ENCODE results near the gene HKDC1. TPM values are rescaled to one million over a fixed set of nuclear protein-coding genes. Genes with fewer than 3 reads are reported as not detected.

HKDC1 gene
- total RNA-seq, 1 experiment from 2014 or later: 0.17 TPM

DNA sequence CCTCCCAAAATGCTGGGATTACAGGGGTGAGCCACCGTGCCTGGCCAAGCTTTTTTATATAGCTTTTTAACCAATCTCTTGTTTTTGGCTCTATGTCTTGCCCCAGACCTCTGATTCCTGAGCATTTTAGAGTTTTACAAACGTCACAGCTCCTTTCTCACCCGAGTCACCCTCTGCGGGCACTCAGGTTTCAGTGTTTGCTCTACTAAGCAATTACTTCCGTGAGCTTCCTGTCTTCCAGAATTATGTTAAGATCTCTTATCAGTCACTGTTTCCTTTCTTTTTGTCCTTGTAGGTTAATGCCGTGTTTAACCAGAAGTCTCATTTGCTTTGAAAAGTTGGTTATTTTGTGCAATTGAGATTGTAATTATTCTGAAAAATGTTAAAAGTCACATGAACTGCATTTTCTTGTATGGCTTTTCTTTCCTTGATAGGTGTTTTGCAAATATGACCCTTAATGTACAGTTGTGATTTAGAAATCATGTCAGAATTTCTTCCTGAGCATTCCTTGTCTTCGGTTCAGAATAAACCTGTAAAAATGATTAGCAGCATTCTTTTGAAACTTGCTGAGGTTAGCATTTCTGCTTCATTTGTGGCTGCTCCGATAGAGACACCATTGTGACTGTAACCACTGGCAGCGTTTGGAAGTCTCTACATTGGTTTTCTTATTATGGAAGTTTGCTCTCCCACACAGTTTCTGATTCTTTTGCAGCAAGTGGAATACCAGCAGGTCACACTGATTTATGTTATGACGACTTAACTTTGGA lies 4.5 kb upstream of the HKDC1 start:
- no peak for DNase-seq (ENCODE audit: low read depth)

- DNase-seq (ENCODE audit: low read depth): no peak
Measured at GRCh38 chr10:69216577-69217118, 3.5 kb upstream of the HKDC1 start.

GRCh38 chr10:69217119-69217754 lies 2.9 kb upstream of the HKDC1 start:
- peak; percentile 75 for DNase-seq (ENCODE audit: low read depth)

DNA sequence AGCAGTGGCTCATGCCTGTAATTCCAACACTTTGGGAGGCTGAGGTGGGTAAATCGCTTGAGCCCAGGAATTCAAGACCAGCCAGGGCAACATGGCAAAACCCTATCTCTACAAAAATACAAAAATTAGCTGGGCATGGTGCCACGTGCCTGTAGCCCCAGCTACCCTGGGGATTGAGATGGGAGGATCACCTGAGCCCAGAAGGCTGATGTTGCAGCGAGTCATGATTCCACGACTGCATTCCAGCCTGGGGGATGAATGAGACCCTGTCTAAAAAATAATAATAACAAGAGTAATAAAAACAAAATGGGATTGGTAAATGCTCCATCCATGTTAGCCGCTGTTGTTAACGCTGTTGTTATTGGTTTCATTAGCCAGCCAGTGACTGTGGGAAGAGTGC lies 1.3 kb upstream of the HKDC1 start:
- no peak for DNase-seq (ENCODE audit: low read depth)

- DNase-seq (ENCODE audit: low read depth): no peak
Measured at GRCh38 chr10:69220507-69220906, 375 bp downstream of the HKDC1 start.

GRCh38 chr10:69222157-69223027 lies 2.3 kb downstream of the HKDC1 start:
- peak; percentile 63 for DNase-seq (ENCODE audit: low read depth)

DNA sequence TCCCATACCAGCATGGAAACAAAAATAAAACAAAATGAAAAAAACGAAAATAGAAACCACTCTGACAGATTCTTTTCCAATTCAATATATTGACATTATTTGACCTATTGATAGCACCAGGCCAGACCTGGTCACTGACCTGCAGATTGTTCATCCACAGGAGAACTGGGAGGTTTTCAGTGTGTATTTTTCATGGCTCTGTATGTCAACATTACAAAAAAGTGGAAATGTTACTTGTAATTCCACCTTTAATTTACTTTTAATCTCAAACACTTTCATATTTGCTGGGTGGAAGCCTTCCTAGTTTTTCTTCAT lies 2.9 kb downstream of the HKDC1 start:
- DNase-seq (ENCODE audit: low read depth): no peak

- no peak for DNase-seq (ENCODE audit: low read depth)
Measured at GRCh38 chr10:69224862-69225657, 4.9 kb downstream of the HKDC1 start.

DNA sequence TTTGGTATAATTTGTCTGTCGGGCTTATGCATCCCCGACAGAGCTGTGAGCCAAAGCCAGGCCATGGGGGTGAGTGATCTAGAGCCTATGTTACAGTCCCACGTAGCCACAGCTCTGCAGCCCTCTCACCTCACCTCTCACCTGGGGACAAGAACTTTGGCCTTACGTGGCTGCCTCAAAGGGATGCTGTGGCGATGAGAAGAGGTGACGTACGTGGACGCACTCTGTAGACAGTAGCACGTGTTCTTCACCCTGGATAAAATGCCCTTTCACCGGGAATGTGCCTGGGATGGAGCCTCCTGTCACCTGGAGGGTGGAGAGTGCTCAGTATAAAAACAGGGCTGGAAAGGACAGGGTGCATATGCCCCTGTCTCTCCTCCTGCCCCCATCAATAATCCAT lies 5.5 kb downstream of the HKDC1 start:
- no peak for DNase-seq (ENCODE audit: low read depth)

GRCh38 chr10:69226919-69227450 lies 6.9 kb downstream of the HKDC1 start:
- no peak for DNase-seq (ENCODE audit: low read depth)

GRCh38 chr10:69228151-69228550 lies 8.0 kb downstream of the HKDC1 start:
- DNase-seq (ENCODE audit: low read depth): no peak

GRCh38 chr10:69229616-69229916 lies 9.4 kb downstream of the HKDC1 start:
- DNase-seq (ENCODE audit: low read depth): no peak

DNA sequence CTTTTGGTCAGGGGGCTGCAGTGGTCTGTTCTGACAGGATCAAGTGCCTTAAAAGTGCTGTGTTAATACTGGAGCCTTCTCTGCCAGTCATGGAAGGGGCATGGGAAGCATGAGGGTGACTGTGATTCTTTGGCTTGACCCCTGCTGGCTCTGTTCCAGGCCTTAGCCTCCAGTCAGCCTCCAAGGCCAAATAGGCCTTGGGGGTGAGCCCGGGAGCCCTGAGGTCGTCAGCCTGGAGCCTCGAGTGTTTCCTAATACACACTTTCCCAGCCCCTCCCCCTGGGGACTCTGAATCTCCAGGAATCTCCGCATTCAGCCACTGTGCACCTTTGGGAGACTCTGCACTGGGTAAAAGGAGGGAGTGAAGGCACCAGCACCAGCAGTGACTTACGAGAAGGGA lies 10.0 kb downstream of the HKDC1 start:
- no peak for DNase-seq (ENCODE audit: low read depth)

DNA sequence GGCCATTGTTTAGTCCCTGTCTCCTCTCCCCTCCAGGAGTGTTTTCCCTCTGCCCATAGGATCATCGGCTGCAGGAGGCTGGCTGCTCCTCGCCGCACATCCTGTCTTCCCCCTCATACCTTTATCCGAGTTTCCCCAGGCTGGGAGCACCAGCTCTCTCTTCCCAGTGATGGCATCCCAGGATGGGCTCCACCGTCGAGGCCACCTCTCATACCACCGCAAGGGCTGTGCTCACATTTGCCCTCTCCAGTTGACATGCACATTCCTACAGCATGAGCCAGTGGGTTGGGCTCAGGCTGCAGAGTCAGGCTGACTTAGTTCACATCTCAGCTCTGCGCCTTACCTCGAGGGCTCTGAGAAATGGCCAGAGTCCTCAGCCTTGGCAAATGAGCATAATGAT lies 12.1 kb downstream of the HKDC1 start:
- peak; percentile 81 for DNase-seq (ENCODE audit: low read depth)

DNA sequence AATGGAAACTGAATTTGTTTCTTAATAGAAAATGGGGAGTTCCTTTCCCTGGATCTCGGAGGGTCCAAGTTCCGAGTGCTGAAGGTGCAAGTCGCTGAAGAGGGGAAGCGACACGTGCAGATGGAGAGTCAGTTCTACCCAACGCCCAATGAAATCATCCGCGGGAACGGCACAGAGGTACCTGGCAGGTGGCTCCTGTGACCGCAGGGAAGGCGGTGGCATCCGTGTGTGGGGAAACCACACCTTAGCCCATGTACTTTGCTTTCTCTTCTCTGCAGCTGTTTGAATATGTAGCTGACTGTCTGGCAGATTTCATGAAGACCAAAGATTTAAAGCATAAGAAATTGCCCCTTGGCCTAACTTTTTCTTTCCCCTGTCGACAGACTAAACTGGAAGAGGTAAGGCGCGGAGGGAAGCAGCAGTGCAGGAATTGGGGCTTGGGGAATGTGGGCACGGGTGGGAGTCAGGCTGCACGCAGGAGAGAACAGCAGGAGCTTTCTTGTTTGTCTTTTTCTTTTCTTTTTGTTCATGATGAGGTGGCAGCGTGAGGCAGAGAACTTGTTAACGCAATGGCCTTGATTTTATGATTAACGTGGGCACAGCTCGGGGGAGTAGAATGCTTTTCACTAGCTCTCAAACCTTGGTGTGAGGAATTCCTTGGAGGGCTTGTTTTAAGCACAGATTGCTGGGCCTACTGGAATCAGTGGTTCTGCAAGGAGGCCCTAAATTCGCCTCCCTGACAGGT lies 12.8 kb downstream of the HKDC1 start:
- no peak for DNase-seq (ENCODE audit: low read depth)

- DNase-seq (ENCODE audit: low read depth): no peak
Measured at GRCh38 chr10:69234447-69234846, 14.3 kb downstream of the HKDC1 start.

DNA sequence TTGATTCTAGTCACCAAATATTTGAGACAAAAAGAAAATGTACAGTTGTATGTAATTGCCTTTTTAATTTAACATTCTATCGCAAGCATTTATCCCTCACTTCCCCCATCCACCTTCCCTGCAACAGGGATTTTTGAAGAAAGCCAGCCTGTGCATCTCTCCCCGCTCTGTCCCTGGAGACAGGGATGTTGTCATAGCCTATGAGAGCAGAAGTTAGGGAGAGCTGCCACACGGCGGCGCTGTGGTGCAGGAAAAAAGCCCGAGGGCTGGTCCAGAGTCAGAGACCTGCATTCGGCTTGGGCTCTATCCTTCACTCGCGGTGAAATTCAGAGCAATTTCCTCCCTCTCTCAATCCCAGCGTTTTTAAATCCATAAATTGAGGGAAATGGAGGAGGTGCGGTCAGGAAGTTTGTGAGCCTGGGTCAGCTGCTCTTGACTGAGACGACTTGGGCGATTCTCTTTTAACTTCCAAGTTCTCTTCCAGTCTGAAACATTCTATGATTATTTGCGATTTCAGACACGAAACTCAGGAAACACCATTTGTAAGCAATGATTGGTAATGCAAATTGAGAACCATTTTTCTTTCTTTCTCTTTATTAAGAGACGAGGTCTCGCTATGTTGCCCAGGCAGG lies 17.5 kb downstream of the HKDC1 start:
- peak; percentile 77 for DNase-seq (ENCODE audit: low read depth)

GRCh38 chr10:69239136-69239535 lies 19.0 kb downstream of the HKDC1 start:
- no peak for DNase-seq (ENCODE audit: low read depth)

DNA sequence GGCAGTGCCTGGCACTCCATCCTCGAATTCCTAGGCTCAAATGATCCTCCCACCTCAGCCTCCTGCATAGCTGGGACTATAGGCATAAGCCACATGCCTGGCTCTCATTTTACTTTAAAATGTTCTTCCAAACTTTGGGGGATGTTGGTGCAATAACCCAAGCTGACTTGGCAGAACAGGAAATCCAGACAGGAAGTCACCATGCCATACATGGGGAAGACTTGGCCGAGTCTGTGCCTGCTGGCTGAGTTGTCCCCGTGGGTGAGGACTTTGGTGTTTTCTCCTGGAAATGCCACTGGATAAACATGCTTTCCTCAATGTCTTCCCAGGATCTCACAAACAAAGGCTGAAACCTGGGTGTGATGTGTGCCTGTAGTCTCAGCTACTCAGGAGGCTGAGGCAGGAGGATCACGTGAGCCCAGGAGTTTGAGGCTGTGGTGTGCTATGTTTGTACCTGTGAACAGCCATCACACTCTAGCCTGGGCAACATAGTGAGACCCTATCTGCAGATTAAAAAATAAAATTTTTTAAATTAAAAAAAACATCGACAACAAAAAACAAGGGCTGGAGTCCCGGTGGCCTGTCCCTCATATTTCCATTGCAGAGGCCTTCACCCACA lies 19.8 kb downstream of the HKDC1 start:
- DNase-seq (ENCODE audit: low read depth): peak; percentile 20

GRCh38 chr10:69240455-69240854 lies 20.3 kb downstream of the HKDC1 start:
- DNase-seq (ENCODE audit: low read depth): no peak

Measured in LHCN-M2 (cell line).